Activated T-helper 17 cell treated with anti-CD3 and anti-CD28 coated beads, Interleukin-2, amount 50 U/mL, for 72 hours (primary cell): ENCODE results near the gene ZNHIT1. TPM values are rescaled to one million over a fixed set of nuclear protein-coding genes. Genes with fewer than 3 reads are reported as not detected.
"Not testable (repeated sequence)": the region's sequence is repeated elsewhere in the genome, so short reads cannot be mapped to it uniquely, and the experiment has no call there.

Experiments used
- ATAC-seq: fragments of 150-1000 bp; cut with Tn5 transposase; replicated peaks from 2 replicates; pipeline ENCODE4 v1.10.0; 2021; ENCODE audit warnings: mild to moderate bottlenecking, moderate library complexity
- H3K27ac Mint-ChIP-seq: one replicate; pipeline ENCODE4 v1.8.0; 2022; ENCODE audit warnings: mixed read lengths
- H3K27me3 Mint-ChIP-seq: one replicate; pipeline ENCODE4 v1.8.0; 2022; ENCODE audit warnings: mixed read lengths
- H3K36me3 Mint-ChIP-seq: one replicate; pipeline ENCODE4 v1.8.0; 2022; ENCODE audit warnings: low read depth, mild to moderate bottlenecking, mixed read lengths
- H3K4me1 Mint-ChIP-seq: one replicate; pipeline ENCODE4 v1.8.0; 2022; ENCODE audit warnings: mixed read lengths
- H3K4me3 Mint-ChIP-seq: one replicate; pipeline ENCODE4 v1.8.0; 2022; ENCODE audit warnings: mild to moderate bottlenecking, mixed read lengths
- H3K9me3 Mint-ChIP-seq: one replicate; pipeline ENCODE4 v1.8.0; 2022; ENCODE audit warnings: mixed read lengths
- total RNA-seq, 2 donors: library from RNA; stranded (reverse); gene quantifications; one replicate each; pipeline ENCODE4 v1.2.3, GENCODE V29; 2022

Gene ZNHIT1
- total RNA-seq, 2 donors from 2014 or later = 49.3 to 56.8 TPM

GRCh38 chr7:101251871-101252659 is 34.1 kb downstream of the ZNHIT1 start:
- Mint-ChIP-seq H3K9me3 (no peaks in the 10 kb centered on the region), H3K4me3 (peak overlapping the region; percentile 98), H3K36me3 (peaks cover 49% of the 10 kb centered on the region), H3K27ac (peak overlapping the region; percentile 99), H3K4me1 (peaks cover 21% of the 10 kb centered on the region), H3K27me3 (no peaks in the 10 kb centered on the region)
- peak; percentile 99 for ATAC-seq

DNA sequence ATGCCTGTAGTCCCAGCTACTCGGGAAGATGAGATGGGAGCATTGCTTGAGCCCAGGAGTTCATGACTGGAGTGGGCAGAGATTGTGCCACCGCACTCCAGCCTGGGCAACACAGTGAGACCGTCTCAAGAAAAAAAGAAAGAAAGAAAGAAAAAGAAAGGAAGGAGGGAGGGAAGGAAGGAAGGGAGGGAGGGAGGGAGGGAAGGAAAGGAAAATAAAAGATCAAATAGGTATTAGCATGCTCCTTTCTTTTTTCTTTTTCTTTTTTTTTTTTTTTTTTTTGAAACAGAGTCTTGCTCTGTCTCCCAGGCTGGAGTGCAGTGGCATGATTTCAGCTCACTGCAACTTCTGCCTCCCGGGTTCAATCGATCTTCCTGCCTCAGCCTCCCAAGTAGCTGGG is 35.2 kb downstream of the ZNHIT1 start:
- peaks cover 39% of the 10 kb centered on the region for H3K36me3 Mint-ChIP-seq
- not testable (repeated sequence) for H3K27me3 Mint-ChIP-seq, ATAC-seq, H3K9me3 Mint-ChIP-seq
- peak overlapping the region; percentile 99 for H3K27ac Mint-ChIP-seq
- peaks cover 19% of the 10 kb centered on the region for H3K4me1 Mint-ChIP-seq
- peak overlapping the region; percentile 98 for H3K4me3 Mint-ChIP-seq

DNA sequence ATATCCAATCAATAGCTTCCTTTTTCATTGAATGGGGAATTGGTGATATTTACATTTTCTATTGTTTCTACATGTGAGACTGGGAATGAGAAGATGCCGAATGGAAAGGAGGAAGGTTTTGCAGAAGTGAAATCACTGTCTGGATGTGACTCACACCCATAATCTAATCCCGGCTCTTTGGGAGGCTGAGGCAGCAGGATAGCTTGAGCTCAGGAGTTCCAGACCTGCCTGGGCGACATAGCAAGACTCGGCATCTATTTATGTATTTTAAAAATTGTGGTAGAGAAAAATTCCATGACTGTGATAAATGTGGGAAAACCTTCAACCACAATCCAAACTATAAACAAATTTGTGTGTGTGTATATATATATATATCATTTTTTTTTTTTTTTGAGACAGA is 37.8 kb downstream of the ZNHIT1 start:
- Mint-ChIP-seq H3K4me3 (no peak overlapping the region), H3K9me3 (no peaks in the 10 kb centered on the region), H3K27me3 (no peaks in the 10 kb centered on the region), H3K27ac (no peak overlapping the region), H3K4me1 (peaks cover 7% of the 10 kb centered on the region), H3K36me3 (peaks cover 14% of the 10 kb centered on the region)
- ATAC-seq = no peak

- no peak for ATAC-seq
- H3K27me3 Mint-ChIP-seq = no peaks in the 10 kb centered on the region
- H3K9me3 Mint-ChIP-seq = no peaks in the 10 kb centered on the region
- no peaks in the 10 kb centered on the region for H3K36me3 Mint-ChIP-seq
- no peak overlapping the region for H3K27ac Mint-ChIP-seq
- no peak overlapping the region for H3K4me3 Mint-ChIP-seq
- H3K4me1 Mint-ChIP-seq = no peaks in the 10 kb centered on the region
Observed at GRCh38 chr7:101258243-101258731, 40.3 kb downstream of the ZNHIT1 start.

DNA sequence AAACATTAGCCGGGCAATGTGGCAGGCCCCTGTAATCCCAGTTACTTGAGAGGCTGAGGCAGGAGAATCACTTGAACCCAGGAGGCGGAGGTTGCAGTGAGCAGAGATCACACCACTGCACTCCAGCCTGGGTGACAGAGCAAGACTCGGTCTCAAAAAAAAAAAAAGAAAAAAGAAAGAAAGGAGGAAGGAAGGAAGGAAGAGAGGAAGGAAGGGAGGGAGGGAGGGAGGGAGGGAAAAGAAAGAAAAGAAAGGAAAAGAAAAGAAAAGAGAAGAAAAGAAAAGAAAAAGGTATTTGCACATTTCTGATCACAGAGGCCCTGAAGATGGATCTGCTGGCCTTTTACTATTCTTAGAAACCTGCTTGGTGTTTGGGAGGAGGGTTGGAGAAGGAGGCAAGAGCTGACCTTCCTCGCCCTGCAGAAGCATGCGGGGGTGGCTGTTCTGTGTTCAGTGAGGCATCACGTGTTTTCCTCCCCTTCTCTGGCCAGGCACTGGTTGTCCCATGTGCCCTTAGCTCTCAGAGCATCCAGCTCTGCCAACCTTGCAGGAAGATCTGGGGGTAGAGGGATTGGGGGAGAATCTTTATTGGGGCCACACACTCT is 46.2 kb downstream of the ZNHIT1 start:
- ATAC-seq, H3K4me3 Mint-ChIP-seq, H3K36me3 Mint-ChIP-seq, H3K4me1 Mint-ChIP-seq, H3K9me3 Mint-ChIP-seq, H3K27me3 Mint-ChIP-seq, H3K27ac Mint-ChIP-seq: not testable (repeated sequence)

DNA sequence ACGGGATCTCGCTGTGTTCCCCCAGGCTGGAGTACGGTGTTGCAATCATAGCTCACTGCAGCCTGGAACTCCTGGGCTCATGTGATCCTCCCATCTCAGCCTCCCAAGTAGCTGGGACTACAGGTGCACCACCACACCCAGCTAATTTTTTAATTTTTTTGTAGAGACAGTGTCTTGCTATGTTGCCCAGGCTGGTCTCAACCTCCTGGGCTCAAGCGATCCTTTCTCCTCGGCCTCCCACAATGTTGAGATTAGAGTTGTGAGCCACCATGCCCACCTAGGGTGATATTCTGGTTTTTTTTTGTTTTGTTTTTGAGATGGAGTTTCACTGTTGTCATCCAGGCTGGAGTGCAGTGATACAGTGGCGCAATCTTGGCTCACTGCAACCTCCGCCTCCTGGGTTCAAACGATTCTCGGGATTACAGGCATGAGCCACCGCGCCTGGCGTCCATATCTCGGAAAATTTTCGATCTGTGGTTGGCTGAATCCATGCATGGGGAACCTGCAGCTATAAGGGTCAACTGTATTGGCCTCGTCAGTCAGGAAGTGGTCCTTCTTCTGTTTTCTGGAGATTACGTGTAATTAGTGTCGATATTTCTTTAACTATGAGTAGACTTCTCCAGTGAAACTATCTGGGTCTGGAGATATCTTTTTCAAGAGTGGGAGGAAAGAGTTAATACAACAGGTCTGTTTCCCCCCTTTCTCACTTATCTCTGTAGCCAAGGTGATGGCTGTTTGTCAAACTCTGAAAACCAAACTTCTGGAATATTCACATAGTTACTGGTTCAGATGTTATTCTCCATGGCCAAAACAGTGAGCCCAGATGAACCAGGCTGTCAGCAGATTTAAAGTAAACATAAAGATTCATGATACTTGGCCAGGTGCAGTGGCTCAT is 47.9 kb downstream of the ZNHIT1 start:
- H3K27me3 Mint-ChIP-seq = peaks cover 5% of the 10 kb centered on the region
- no peak overlapping the region for H3K4me3 Mint-ChIP-seq
- no peaks in the 10 kb centered on the region for H3K36me3 Mint-ChIP-seq
- H3K9me3 Mint-ChIP-seq = no peaks in the 10 kb centered on the region
- no peak for ATAC-seq
- H3K27ac Mint-ChIP-seq = no peak overlapping the region
- no peaks in the 10 kb centered on the region for H3K4me1 Mint-ChIP-seq

DNA sequence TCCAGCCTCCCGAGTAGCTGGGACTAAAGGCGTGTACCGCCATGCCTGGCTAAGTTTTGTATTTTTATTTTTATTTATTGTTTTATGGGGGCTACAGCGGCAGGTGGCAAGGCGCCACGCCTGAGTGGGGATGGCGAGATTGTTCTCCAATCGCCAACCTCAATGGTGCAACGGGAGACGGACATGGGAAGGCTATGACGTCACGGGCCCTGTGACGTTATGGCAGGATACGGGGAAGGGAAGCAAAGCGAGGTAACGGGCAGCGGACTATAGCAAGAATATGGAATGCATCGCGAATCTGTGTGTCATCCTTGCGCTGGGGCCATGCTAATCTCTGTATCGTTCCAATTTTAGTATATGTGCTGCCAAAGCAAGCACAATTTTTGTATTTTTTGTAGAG is 51.7 kb downstream of the ZNHIT1 start:
- Mint-ChIP-seq H3K4me1 (no peaks in the 10 kb centered on the region), H3K9me3 (no peaks in the 10 kb centered on the region), H3K27ac (no peak overlapping the region), H3K36me3 (no peaks in the 10 kb centered on the region), H3K4me3 (no peak overlapping the region), H3K27me3 (peaks cover 11% of the 10 kb centered on the region)
- ATAC-seq = no peak

GRCh38 chr7:101271021-101271420 is 53.1 kb downstream of the ZNHIT1 start:
- ATAC-seq = no peak
- Mint-ChIP-seq H3K4me3 (no peak overlapping the region), H3K4me1 (no peaks in the 10 kb centered on the region), H3K9me3 (no peaks in the 10 kb centered on the region), H3K27me3 (peaks cover 15% of the 10 kb centered on the region), H3K36me3 (no peaks in the 10 kb centered on the region), H3K27ac (no peak overlapping the region)

- no peaks in the 10 kb centered on the region for H3K9me3 Mint-ChIP-seq
- H3K27me3 Mint-ChIP-seq = peaks cover 21% of the 10 kb centered on the region
- H3K36me3 Mint-ChIP-seq = no peaks in the 10 kb centered on the region
- H3K4me1 Mint-ChIP-seq = no peaks in the 10 kb centered on the region
- no peak for ATAC-seq
- no peak overlapping the region for H3K4me3 Mint-ChIP-seq
- H3K27ac Mint-ChIP-seq = no peak overlapping the region
Observed at GRCh38 chr7:101273206-101273605, 55.2 kb downstream of the ZNHIT1 start.

Other genes starting within 250 kb of the ZNHIT1 start
- under 1 TPM; 0.79 to 0.93 TPM for gene MUC12, start 248.6 kb upstream of the ZNHIT1 start, total RNA-seq
- not detected for gene MUC17, start 198.1 kb upstream of the ZNHIT1 start, total RNA-seq
- 10 to 100 TPM; 45.4 to 55.5 TPM for gene TRIM56, start 132.7 kb upstream of the ZNHIT1 start, total RNA-seq
- 1 to 10 TPM in 1 of 2 donors, under 1 TPM in 1; 0.30 to 4.5 TPM for gene SERPINE1, start 91.1 kb upstream of the ZNHIT1 start, total RNA-seq
- gene AP1S1, start 63.7 kb upstream of the ZNHIT1 start, total RNA-seq = 10 to 100 TPM; 27.4 to 59.8 TPM
- gene VGF, start 52.6 kb upstream of the ZNHIT1 start, total RNA-seq = under 1 TPM; 0.13 to 0.48 TPM
- gene NAT16, start 37.9 kb upstream of the ZNHIT1 start, total RNA-seq = not detected
- gene MOGAT3, start 17.1 kb upstream of the ZNHIT1 start, total RNA-seq = not detected
- 10 to 100 TPM; 55.6 to 69.6 TPM for gene PLOD3, start 584 bp upstream of the ZNHIT1 start, total RNA-seq
- gene CLDN15, start 19.6 kb downstream of the ZNHIT1 start, total RNA-seq = 10 to 100 TPM; 20.0 to 23.1 TPM
- 10 to 100 TPM; 69.0 to 82.6 TPM for gene FIS1, start 26.9 kb downstream of the ZNHIT1 start, total RNA-seq
- gene IFT22, start 103.6 kb downstream of the ZNHIT1 start, total RNA-seq = 1 to 10 TPM; 3.4 to 8.2 TPM
- not detected for gene COL26A1, start 144.7 kb downstream of the ZNHIT1 start, total RNA-seq